ENCODE results near the gene GRK5. TPM values are rescaled to one million over a fixed set of nuclear protein-coding genes. Genes with fewer than 3 reads are reported as not detected.

Gene GRK5
- polyA plus RNA-seq, 12 donors, result 12.2 to 25.1 (median 21.3) TPM; not detected in 1

DNA sequence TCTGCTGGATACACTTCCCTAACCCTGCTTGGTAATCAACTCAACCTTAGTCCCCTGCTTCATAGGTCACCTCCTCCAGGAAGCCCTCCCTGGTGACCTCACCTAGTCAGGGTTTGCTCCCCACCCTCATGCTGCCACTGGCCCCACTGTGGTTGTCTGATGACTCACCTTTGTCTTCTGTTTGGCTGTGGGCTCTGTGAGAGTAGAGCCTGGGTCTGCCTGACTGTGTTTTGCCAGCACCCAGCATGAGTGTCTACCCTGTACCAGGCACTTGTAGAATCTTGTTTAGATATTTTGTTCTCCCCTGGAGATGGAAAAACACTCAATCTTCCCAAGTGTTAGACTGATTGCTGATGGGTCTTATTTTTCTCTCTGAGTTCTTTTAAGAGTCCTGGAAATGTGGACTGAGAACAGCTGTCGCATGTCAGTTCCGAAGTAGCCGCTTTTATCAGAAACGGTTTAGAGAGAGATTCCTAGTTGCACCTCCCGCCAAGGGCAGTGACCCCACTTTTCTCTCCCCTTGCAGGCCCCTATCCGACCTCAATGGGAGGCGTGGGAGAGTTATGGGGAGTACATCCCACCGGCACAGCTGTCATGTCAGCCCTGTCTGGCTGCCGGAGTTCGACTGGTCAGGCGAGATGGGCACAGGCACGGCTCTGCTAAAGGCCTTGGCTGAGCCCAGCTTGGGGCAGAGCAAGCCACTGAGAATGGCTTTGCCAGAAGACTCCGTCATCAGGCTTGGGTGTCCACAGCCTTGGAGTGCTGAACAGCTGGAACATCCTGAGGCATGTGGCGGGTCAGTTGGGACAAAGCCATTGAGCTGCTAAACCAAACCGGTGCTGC is 134.3 kb downstream of the GRK5 start:
- peak; percentile 69 for DNase-seq

DNA sequence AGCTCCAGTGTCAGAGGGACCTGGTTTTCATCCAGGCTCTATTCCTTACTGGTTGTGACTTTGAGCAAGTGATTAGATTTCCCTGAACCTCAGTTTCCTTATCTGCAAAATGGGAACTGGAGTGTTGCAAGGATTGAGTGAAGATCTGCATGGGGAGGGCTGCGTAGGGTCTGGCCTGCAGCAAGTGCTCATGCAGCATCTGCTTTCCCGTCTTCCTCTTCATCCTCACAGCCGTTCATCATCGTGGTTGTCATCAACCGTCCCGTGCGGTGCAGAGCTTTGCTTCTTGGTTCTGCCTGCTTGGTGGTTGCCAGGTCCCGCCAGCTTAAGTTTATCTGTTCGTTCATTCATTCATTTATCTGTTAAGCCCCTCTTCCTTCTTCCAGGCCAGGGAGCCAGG is 135.0 kb downstream of the GRK5 start:
- no peak for DNase-seq

DNA sequence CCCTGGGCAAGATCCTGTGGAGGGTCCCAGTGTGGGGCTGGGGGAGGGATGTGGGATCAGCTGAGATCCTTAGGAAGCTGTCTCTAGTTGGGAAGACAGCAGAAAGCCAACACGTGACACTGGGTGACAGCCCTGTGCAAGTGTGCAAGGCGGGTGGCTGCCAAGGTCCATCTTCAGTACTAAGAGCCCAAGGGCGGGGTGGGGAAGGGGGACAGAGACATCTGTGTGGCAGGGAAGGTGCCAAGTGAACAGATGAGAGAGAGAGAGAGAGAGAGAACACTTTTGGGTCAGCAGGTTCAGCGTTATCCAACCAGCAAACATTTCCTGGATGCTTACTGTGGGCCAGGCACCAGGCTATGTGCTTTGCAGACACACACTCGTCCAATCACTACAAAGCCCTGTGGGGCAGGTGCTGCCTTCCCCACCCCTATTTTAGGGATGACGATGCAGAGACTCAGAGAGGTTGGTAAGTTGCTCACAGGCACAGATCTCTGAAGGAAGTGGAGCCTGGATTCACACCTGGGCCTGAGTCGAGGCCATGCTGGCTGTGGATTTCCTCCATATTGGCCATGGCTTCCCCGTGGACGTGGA is 135.7 kb downstream of the GRK5 start:
- DNase-seq, result no peak

DNA sequence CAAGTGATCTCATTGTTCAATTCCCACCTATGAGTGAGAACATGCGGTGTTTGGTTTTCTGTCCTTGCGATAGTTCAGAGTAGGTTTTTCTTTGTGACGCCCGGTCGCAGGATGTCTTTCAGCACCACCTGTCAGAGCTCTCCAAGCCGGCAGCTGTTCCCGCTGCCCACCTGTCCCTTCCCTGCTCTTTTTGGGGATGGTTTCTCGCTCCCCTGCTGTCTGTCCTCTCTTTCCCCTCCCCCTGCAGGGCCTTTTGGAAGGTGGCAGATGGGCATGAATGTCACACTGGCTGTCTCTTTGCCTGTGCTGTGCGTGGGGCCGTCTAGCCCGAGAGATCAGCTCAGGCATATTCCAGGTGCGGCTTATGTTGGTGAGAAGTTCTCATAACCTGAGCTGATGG is 137.0 kb downstream of the GRK5 start:
- DNase-seq, result no peak

DNA sequence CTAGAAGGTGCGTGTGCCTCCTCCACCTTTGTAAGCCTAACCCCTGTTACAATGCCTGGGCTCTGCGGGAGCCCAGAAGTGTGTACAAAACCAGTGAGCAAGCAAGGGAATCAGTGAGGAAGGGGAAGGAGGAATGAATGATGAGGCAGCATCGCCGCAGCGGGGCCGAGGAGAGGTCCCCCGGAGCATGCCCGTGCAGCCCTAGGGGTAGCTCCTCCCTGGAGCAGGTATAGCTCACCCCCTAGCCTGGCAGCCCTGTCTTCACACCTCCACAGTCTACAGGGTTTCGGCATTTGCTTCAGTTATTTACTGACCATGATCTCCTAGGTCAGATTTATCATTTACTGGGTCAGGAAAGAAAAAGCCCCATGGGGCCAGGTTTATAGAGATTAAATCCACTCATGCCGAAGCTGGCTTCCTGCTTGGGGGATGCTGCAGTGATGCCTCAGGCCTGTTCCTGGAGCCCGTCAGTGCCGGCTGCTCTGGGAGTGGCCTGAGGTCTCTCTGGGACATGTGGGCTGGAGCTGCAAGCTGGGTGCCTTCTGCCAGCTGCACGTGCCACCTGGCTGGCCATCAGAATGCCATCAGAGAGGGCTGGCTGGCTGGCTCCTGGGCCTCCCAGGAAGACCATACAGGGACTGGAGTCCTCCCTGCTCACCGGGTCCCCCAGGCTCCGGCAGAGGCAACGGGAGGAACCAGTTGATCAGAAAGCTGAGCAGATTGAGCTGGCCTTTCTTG is 138.9 kb downstream of the GRK5 start:
- no peak for DNase-seq

DNA sequence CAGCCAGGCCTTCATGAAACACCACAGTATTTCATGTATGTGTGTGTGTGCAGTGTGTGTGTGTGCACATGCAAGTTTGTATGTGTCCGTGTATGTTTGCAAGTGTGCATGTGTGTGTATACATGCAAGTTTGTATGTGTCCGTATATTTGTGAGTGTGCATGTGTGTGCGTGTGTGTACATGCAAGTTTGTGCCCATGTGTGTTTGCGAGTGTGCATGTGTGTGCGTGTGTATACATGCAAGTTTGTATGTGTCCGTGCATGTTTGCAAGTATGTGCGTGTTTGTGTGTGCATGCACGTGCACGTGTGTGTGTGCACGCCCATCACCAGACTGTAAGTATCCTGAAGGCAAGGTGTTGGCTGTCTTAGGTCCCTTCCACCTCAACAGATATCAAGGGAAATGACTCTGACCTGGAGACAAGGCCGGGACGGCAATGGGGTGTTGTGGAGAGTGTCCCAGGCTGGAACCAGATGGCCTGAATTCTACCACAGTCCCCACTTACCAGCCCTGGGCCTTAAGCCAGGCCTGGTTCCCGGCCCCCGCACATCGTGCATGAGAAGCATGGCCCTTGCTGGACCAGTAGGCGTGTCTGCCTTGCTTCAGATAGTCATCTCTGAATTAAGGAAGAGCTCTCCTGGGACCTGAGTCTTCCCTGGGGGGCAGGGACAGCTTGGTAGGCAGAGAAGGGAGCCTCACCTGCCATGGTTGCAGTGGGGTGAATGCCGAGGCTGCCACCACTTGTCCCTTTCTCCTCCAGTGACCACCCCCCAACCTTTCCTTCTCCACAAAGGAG is 140.0 kb downstream of the GRK5 start:
- no peak for DNase-seq

DNA sequence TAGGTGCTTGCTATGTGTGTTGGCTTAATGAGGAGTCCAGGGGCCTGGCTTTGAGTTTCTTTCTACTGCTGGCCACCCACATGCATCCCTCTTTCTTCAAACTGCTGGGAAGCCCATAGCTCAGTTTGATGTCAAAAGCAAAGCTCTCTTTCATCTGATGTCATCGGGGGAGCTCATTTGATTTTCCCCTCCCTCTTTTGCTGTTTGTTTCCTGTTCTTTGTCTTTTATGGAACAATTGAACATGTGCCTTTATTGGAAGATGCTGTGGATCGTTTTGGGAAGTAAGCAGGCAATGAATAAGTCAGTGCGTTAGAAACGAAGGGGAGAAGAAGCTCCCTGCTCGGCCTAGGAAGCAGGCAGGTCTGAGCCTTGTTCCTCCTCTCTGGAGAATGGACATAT is 140.7 kb downstream of the GRK5 start:
- no peak for DNase-seq

DNA sequence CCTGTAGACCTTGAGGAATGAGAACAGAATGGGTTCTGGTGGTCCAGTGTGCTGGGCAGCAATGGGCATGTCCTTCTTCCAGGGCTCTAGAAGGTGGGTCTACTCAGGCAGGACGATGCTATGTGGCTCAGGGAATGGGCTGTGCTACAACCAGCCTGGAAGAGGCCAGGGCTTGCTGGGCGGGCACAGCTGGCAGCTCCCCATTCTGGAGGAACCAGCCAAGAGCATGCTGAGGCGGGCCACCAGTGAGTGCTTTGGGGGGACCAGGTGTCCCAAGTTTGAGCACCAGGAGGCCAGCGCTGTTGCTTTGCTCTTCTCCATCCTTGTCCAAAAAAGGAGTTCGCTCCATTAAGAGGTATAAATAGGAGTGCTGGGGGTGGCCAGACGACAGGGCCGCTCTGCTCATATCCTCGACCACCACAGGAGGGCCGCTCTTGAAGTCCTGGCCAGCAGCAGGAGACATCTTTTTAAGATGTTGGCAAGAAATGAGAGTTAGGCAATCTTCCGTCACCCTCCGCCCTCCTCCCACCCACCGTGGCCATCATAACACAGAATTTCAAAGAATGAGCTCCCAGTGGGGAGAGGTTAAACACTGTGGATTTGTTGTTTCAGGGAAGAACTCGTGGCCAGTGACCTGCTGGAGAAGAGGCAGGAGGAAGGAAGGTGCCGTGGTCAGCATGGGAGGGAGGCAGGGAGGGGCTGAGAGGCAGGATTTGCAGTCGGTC is 141.3 kb downstream of the GRK5 start:
- no peak for DNase-seq

DNA sequence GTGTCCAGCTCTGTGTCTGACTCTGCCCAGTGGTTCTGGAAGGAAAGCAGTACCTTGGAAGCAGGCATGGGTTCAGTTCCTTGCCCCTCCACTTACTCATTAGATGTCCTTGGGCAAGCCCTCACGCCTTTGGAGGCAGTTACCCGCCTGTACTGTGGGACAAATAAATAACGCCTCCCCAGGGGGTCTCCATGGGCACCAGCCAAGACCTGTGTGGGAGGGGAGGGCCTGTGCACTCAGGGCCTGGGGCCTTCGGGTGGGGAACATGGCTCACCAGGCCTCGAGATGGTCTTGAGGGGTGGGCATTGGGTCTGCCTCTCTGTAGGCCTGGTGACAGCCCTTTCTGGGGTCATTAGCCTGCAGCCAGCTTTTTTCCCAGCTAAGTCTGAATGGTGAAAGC is 142.0 kb downstream of the GRK5 start:
- DNase-seq, result no peak

DNA sequence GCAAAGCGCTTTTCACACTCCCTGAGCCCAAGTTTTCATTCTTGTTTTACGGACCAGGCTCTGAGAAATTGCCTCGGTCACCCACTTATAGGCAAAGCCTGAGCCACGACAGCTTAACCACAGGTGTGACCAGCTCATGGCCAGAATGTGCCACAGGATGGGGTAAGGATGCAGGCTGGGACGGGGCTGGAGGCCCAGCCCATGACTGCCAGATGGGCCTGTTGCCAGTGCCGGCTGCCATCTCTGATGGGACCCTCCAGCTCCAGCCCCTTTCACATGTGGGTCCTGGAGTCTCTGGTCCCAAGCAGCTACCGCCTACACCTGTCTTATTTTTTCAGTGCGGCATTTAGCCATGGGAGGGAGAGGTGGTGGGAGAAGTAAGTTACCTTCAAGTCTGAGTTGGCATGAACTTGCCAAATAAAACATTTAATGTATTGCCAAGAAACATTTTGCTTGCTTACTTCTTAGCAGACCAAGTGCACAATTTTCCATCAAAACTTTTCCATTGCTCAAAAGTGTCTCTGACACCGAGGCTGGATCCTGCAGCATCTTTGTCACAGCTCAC is 142.6 kb downstream of the GRK5 start:
- no peak for DNase-seq

DNA sequence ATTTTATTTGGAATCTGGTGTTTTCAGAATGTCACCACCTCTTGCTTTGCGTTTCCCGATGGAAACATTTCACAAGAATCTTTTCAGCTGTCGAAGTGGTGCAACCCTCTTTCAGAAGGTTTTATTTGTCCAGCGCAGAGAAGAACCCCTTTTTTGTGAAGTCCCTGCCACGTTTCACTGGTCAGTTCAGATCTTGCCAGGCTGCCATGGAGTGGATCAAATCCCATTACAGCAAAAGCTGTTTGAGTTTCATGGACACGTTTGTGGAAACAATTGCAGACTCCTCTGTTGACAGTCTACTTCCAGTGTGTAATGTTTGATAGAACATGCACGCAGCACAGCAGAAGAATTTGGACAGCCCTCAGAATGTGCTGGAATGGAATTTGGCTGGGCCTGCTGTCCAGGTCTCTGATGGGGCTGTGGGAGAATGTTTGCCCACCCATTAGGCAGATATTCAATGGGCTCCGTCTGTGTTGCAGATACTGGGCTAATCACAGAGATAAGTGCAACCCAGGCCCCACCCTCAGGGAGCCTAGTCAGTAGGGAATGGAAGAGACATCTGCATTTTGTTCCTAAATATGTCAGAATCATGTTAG is 143.2 kb downstream of the GRK5 start:
- DNase-seq, result peak; percentile 81

DNA sequence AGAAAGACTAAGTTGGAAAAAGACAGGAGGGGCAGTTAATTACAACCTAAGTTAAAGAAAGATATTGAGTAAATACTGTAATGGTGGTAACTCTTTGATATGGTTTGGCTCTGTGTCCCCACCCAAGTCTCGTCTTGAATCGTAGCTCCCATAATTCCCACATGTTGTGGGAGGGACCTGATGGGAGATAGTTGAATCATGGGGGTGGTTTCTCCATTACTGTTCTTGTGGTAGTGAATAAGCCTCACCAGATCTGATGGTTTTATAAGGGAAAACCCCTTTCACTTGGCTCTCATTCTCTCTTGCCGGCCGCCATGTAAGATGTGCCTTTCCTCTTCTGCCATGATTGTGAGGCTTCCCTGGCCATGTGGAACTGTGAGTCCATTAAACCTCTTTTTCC is 143.8 kb downstream of the GRK5 start:
- no peak for DNase-seq

DNA sequence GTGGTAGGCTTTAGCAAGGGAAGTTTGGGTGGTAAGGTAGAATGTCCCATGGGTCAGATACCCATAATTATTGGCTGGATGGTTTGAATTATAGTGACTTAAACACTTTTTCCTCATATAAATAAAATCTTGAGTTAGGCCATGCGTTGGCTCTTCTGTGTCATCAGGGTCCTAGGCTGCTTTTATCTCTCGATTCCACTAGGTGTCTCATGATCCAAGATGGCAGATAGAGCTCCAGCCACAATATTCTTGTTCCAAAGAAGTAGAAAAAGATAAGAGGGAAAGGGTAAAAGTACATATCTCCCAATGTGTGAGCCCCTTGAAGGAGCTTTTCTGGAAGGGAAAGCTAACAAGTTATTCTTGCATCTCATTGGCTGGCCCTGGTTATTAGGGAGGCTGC is 144.7 kb downstream of the GRK5 start:
- DNase-seq, result no peak

DNA sequence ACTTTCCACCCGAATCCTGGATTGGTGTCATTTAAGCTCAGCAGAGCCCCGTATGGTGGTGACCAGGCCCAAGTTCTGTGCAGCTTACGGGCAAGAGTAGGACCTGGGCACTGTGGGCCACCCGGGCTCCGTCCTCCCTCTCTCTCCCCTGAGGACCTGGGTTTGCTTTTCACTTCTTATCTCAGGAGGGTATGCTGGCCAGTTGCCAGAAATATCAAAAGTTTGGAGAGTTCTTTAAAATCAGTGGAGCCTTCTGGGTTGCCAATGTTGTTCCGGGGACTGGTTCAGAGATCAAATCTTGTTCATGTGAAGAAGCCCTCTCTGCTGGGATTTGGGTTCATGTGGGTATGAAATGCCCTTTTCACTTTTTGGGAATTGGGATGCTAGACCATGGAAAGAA is 145.4 kb downstream of the GRK5 start:
- DNase-seq, result no peak

DNA sequence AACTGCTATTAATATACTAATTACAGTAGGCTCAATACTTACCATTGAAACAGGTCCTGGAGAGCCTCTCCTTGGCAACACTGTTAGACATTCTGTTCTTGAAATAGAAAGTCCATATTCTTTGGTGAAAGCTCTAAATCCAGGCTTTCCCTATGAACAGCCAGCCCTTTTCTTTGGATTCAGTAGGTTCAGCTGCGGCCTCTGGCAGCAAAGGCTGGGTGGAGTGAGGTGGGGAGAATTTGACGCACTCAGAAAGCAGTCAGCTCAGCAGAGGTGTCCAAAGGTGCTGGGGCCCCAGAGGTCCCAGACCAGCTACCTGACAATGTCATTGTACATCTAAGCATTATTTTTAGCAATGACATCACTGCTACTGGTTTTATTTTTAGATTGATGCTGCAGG is 146.1 kb downstream of the GRK5 start:
- no peak for DNase-seq

DNA sequence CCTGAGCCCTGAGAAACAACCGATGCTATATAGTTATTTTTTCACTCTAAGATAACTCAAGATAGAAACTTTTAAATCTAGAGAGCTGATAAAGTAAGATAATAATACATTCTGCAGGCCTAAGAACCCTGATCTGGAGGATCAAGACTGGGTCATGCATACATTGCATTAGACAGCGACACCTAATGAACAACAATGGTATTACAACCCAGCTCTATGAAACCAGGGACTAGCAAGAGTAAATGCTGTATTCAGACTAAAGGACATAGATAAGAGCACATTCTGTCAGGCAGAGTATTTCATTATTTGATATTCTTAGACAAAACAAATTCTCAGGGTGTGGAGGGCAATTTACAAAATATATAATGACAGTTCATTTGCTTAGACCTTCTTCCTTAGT is 148.6 kb downstream of the GRK5 start:
- no peak for DNase-seq

DNA sequence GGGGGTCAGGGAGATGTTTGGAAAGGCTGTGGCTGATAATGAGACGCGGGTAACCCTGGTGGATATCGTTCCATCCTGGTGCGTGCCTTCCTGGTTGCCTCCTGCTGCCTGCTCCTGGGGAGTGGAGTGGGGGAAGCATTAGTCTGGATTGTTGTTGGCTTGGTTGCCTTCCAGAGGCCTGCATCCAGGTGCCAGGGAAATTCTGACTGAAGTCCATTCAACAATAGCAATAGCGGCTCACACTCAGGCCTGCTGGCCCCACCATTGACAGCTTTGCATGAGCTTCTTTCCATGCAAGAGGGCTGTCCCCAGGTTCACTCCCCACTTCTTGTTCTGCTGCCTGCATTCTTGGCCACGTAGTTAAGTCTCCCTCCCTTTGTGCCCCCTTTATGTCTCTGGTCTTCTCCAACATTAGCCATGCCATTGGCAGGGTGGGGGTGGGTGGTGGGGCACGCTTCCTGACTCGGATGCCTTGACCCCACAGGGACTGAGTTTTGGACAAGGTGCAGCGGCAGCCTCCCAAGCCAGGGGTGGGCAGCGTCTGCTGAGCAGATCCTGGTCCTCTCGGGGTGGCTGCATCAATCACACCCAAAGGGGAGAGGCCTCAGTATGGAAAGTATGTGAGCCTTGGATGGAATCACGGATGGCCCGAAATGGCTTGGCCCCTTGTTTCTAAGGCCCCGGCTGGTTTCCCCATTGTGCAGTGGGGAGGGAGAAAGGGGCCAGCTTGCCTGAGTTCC is 150.2 kb downstream of the GRK5 start:
- DNase-seq, result no peak

DNA sequence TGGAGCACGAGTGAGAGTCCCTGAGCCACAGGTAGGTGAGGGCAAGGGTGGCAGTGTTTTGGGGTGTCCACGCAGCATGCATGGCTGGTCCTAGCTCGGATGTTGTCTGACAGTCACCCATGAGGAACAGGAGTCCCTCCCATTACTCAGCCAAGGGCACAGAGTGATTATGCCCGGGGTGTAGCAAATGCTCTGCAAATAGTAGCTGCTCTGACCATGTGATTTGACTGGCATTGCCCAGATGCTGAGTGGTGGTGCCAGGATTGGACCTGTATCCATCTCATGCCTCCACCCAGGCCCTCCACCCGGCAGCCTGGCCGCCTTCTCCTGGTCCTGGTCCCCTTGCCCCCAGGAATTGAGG is 150.8 kb downstream of the GRK5 start:
- DNase-seq, result no peak

DNA sequence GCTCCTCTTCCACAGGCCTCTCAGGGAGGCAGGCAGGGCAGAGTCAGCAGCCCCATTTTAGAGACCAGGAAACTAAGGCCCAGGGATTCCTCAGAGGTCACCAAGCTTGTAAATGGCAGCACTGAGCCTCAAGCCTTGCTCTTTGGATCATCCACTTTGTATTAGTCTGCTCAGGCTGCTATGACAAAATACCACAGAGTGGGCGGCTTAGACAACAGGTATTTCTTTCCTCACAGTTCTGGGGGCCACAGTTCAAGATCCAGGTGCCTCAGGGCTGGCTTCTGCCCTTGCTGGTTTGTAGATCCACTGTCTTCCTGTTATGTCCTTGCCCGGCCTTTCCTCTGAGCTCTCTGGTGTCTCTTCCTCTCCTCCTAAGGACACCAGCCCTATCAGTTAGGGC is 151.2 kb downstream of the GRK5 start:
- no peak for DNase-seq

DNA sequence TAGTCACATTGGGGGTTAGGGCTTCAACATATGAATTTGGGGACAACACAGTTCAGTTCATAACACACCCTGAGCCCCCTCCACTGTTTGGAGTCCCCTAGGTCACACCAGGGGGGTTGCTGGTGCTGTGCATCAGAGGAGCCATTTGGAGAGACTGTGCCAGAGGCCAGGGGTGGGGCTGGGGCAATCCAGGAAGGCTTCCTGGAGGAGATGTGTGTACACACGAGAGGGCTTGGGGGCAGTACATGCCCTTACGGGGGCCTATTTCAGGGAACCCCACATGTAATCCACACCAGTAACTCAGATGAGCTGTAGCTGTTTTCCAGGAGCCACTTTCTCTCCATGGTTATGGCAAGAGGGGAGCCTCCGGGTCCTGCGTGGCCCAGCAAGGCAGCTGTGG is 151.7 kb downstream of the GRK5 start:
- no peak for DNase-seq

All from muscle of arm (tissue), 12 donors.